Measurements from ENCODE around the gene ST8SIA6. TPM values are rescaled to one million over a fixed set of nuclear protein-coding genes. Genes with fewer than 3 reads are reported as not detected.

The ST8SIA6 gene
- total RNA-seq, 1 experiment from 2014 or later = not detected

- Histone ChIP-seq H3K27ac (ENCODE audit: low read length) (no peak overlapping the region), H3K4me1 (ENCODE audit: insufficient read depth, low read length) (peaks cover 14% of the 10 kb centered on the region; the same call in 1 of the 2 replicates), H4K20me1 (ENCODE audit: low read length) (no peaks in the 10 kb centered on the region), H3K4me2 (ENCODE audit: low read length) (no peak overlapping the region), H3K9ac (ENCODE audit: low read length) (no peak overlapping the region), H3K79me2 (ENCODE audit: low read length) (no peaks in the 10 kb centered on the region), H3K9me3 (ENCODE audit: low read length) (no peaks in the 10 kb centered on the region), H2AFZ (ENCODE audit: low read length) (no peak overlapping the region), H3F3A (ENCODE audit: low read length, unreplicated experiment) (no peaks in the 10 kb centered on the region), H3K4me3 (ENCODE audit: low read length) (no peak overlapping the region), H3K36me3 (ENCODE audit: low read depth, low read length) (no peaks in the 10 kb centered on the region), H3K9me2 (replicated peaks; ENCODE audit: low read length) (no peaks in the 10 kb centered on the region), H3K27me3 (ENCODE audit: low read length) (no peaks in the 10 kb centered on the region)
- intact Hi-C loops (cut with micrococcal nuclease) = no loop called here
- ChIA-PET POLR2A (ENCODE audit: unreplicated experiment) (no interaction called here), CTCF (no interaction called here)
- BruUV-seq (replicated peaks) = no TSS peak
- ATAC-seq (no peak), DNase-seq (no peak)
- TF ChIP-seq EZH2phosphoT487 (IDR thresholded peaks at IDR 0.05; ENCODE audit: borderline replicate concordance, low read length) (no peak), EZH2 (IDR thresholded peaks at IDR 0.05; ENCODE audit: low read length, unreplicated experiment) (no peak)
- TF ChIP-seq, protein P1, sequence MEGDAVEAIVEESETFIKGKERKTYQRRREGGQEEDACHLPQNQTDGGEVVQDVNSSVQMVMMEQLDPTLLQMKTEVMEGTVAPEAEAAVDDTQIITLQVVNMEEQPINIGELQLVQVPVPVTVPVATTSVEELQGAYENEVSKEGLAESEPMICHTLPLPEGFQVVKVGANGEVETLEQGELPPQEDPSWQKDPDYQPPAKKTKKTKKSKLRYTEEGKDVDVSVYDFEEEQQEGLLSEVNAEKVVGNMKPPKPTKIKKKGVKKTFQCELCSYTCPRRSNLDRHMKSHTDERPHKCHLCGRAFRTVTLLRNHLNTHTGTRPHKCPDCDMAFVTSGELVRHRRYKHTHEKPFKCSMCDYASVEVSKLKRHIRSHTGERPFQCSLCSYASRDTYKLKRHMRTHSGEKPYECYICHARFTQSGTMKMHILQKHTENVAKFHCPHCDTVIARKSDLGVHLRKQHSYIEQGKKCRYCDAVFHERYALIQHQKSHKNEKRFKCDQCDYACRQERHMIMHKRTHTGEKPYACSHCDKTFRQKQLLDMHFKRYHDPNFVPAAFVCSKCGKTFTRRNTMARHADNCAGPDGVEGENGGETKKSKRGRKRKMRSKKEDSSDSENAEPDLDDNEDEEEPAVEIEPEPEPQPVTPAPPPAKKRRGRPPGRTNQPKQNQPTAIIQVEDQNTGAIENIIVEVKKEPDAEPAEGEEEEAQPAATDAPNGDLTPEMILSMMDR (conservative IDR thresholded peaks at IDR 0.05; ENCODE audit: low read depth, low read length) = no peak
Measured at GRCh38 chr10:17383801-17384555, 70.4 kb downstream of the ST8SIA6 start.

DNA sequence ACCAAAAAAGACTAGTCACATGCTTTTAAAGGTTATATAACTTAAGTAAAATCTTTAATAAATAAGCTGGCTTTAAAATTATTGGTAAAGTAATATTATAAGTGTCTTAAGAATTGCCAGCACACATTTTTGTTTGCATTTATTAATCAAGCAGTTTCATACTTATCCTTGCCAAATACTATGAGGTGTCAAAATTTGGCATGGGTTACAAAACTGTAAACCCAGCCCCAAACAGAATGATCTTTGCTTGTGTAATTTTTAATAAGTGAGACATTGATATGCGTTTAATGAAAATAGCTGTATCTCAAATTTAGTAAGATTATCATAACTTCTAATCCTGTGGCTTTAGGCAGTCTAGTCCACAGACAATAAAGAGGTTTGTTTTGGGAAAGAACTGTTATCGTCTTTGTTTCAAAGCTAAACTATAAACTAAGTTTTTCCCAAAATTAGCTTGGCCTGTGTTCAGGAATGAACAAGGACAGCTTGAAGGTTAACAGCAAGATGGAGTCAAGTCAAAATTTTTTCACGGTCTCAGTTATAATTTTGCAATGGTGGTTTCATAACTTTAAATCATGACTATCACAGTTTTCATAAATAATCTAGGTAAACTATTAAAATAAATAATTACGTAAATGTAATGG, 72.8 kb downstream of the ST8SIA6 start:
- no peak overlapping the region for H2AFZ ChIP-seq (ENCODE audit: low read length)
- intact Hi-C loops (cut with micrococcal nuclease) = no loop called here
- CTCF ChIA-PET = no interaction called here
- H3K27ac ChIP-seq (ENCODE audit: low read length) = no peak overlapping the region
- H3K79me2 ChIP-seq (ENCODE audit: low read length) = no peaks in the 10 kb centered on the region
- ATAC-seq (no peak), DNase-seq (no peak)
- BruUV-seq (replicated peaks) = no TSS peak
- H3K4me1 ChIP-seq (ENCODE audit: insufficient read depth, low read length) = no peaks in the 10 kb centered on the region
- no peaks in the 10 kb centered on the region for H3K36me3 ChIP-seq (ENCODE audit: low read depth, low read length)
- no peaks in the 10 kb centered on the region for H3K9me2 ChIP-seq (replicated peaks; ENCODE audit: low read length)
- POLR2A ChIA-PET (ENCODE audit: unreplicated experiment) = no interaction called here
- no peaks in the 10 kb centered on the region for H3F3A ChIP-seq (ENCODE audit: low read length, unreplicated experiment)
- H3K4me3 ChIP-seq (ENCODE audit: low read length) = no peak overlapping the region
- H3K4me2 ChIP-seq (ENCODE audit: low read length) = no peak overlapping the region
- H3K27me3 ChIP-seq (ENCODE audit: low read length) = no peaks in the 10 kb centered on the region
- H3K9me3 ChIP-seq (ENCODE audit: low read length) = no peaks in the 10 kb centered on the region
- no peak overlapping the region for H3K9ac ChIP-seq (ENCODE audit: low read length)
- no peaks in the 10 kb centered on the region for H4K20me1 ChIP-seq (ENCODE audit: low read length)
- TF ChIP-seq EZH2 (IDR thresholded peaks at IDR 0.05; ENCODE audit: low read length, unreplicated experiment) (no peak), EZH2phosphoT487 (IDR thresholded peaks at IDR 0.05; ENCODE audit: borderline replicate concordance, low read length) (no peak)
- TF ChIP-seq, protein P1 (conservative IDR thresholded peaks at IDR 0.05; ENCODE audit: low read depth, low read length) = no peak

GRCh38 chr10:17380888-17381287, 73.5 kb downstream of the ST8SIA6 start:
- intact Hi-C loops (cut with micrococcal nuclease) = no loop called here
- no TSS peak for BruUV-seq (replicated peaks)

More at GRCh38 chr10:17380888-17381287, 73.5 kb downstream of the ST8SIA6 start:
- H3K4me1 ChIP-seq (ENCODE audit: insufficient read depth, low read length) = no peaks in the 10 kb centered on the region
- H4K20me1 ChIP-seq (ENCODE audit: low read length) = no peaks in the 10 kb centered on the region
- H3K4me3 ChIP-seq (ENCODE audit: low read length) = no peak overlapping the region
- no peak overlapping the region for H3K9ac ChIP-seq (ENCODE audit: low read length)
- no peak for ATAC-seq
- CTCF ChIA-PET = no interaction called here
- no peak for TF ChIP-seq EZH2phosphoT487 (IDR thresholded peaks at IDR 0.05; ENCODE audit: borderline replicate concordance, low read length)
- no peak for TF ChIP-seq EZH2 (IDR thresholded peaks at IDR 0.05; ENCODE audit: low read length, unreplicated experiment)
- TF ChIP-seq, protein P1 (conservative IDR thresholded peaks at IDR 0.05; ENCODE audit: low read depth, low read length) = no peak
- no peak overlapping the region for H2AFZ ChIP-seq (ENCODE audit: low read length)
- H3K79me2 ChIP-seq (ENCODE audit: low read length) = no peaks in the 10 kb centered on the region
- no peak overlapping the region for H3K27ac ChIP-seq (ENCODE audit: low read length)
- no peaks in the 10 kb centered on the region for H3K27me3 ChIP-seq (ENCODE audit: low read length)
- no peak overlapping the region for H3K4me2 ChIP-seq (ENCODE audit: low read length)
- no peaks in the 10 kb centered on the region for H3K9me3 ChIP-seq (ENCODE audit: low read length)
- no peaks in the 10 kb centered on the region for H3K9me2 ChIP-seq (replicated peaks; ENCODE audit: low read length)
- POLR2A ChIA-PET (ENCODE audit: unreplicated experiment) = no interaction called here
- no peaks in the 10 kb centered on the region; the same call in 1 of the 2 replicates for H3K36me3 ChIP-seq (ENCODE audit: low read depth, low read length)
- H3F3A ChIP-seq (ENCODE audit: low read length, unreplicated experiment) = no peaks in the 10 kb centered on the region
- DNase-seq = no peak
